Hepatocyte (in vitro differentiated cells): ENCODE measurements around the gene UVSSA. TPM values are rescaled to one million over a fixed set of nuclear protein-coding genes. Genes with fewer than 3 reads are reported as not detected.

Source experiments
- DNase-seq: peaks from one replicate; pipeline ENCODE4 v3.0.0-alpha.2; 2016; ENCODE audit warnings: low spot score
- H2AFZ ChIP-seq: fragments of 200-600 bp; sonication (generic); 2 replicates; pipeline ENCODE4 v1.6.0; 2016; ENCODE audit warnings: antibody characterized with exemption, mild to moderate bottlenecking
- H3K27ac ChIP-seq: fragments of 200-600 bp; sonication (generic); 2 replicates; pipeline ENCODE4 v1.5.1; 2016; ENCODE audit warnings: mild to moderate bottlenecking
- H3K27me3 ChIP-seq: fragments of 200-600 bp; sonication (generic); 2 replicates; pipeline ENCODE4 v1.6.1; 2016
- H3K36me3 ChIP-seq: fragments of 200-600 bp; sonication (generic); replicated peaks from 2 replicates; pipeline ENCODE4 v1.5.1; 2016; ENCODE audit warnings: low read depth; ENCODE audit not compliant: insufficient read depth
- H3K4me1 ChIP-seq: fragments of 200-600 bp; sonication (generic); 2 replicates; pipeline ENCODE4 v1.5.1; 2016; ENCODE audit warnings: mild to moderate bottlenecking, moderate library complexity; ENCODE audit not compliant: insufficient read depth
- H3K4me2 ChIP-seq: fragments of 200-600 bp; sonication (generic); 2 replicates; pipeline ENCODE4 v1.6.0; 2016
- H3K4me3 ChIP-seq: fragments of 200-600 bp; sonication (generic); 2 replicates; pipeline ENCODE4 v1.5.1; 2016; ENCODE audit warnings: mild to moderate bottlenecking
- H3K79me2 ChIP-seq: fragments of 200-600 bp; sonication (generic); 2 replicates; pipeline ENCODE4 v1.6.0; 2017; ENCODE audit warnings: mild to moderate bottlenecking
- H3K9me2 ChIP-seq: fragments of 200-600 bp; sonication (generic); replicated peaks from 2 replicates; pipeline ENCODE4 v1.6.0; 2017; ENCODE audit warnings: mild to moderate bottlenecking; ENCODE audit not compliant: insufficient read depth
- H3K9me3 ChIP-seq: fragments of 200-600 bp; sonication (generic); 2 replicates; pipeline ENCODE4 v1.5.1; 2016; ENCODE audit warnings: low read depth, mild to moderate bottlenecking
- H4K20me1 ChIP-seq: fragments of 200-600 bp; sonication (generic); 2 replicates; pipeline ENCODE4 v1.6.0; 2016; ENCODE audit warnings: mild to moderate bottlenecking; ENCODE audit not compliant: insufficient read depth, poor library complexity, severe bottlenecking
- EZH2 ChIP-seq: fragments of 200-600 bp; sonication (generic); IDR thresholded peaks from 2 replicates; pipeline ENCODE4 v1.6.1; 2016; ENCODE audit warnings: antibody characterized with exemption, mild to moderate bottlenecking, borderline replicate concordance
- EZH2phosphoT487 ChIP-seq: fragments of 200-600 bp; sonication (generic); IDR thresholded peaks from one replicate; pipeline ENCODE4 v1.6.1; 2018; ENCODE audit warnings: antibody characterized with exemption, mild to moderate bottlenecking, low read depth, moderate library complexity; ENCODE audit not compliant: unreplicated experiment, severe bottlenecking
- WGBS: methylation state at CpG from one replicate; pipeline ENCODE4 v1.1.6; 2016; ENCODE audit warnings: low lambda C conversion rate; ENCODE audit errors: missing lambda C conversion rate; 5-methylcytosine and 5-hydroxymethylcytosine counted together
- polyA plus RNA-seq: library from polyadenylated mRNA; unstranded; fragments of >200 nt; fragmentation: Nextera tagmentation; extraction: Ambion mirVana; gene quantifications from 2 replicates; pipeline ENCODE4 v1.2.1, GENCODE V29; 2016
- total RNA-seq: library from RNA; depleted of rRNA; stranded (reverse); fragments of >200 nt; gene quantifications from 2 replicates; pipeline ENCODE4 v1.2.3, GENCODE V29; 2014
- TF ChIP-seq, protein P1 (sequence below): fragments of 200-600 bp; sonication (generic); IDR thresholded peaks from 2 replicates; pipeline ENCODE4 v1.5.1; 2016; ENCODE audit warnings: antibody characterized with exemption, mild to moderate bottlenecking; ENCODE audit not compliant: poor library complexity

Gene UVSSA
- total and polyA plus RNA-seq, 2 experiments from 2014 or later, result 10.6 to 11.0 TPM

- Histone ChIP-seq H3K27ac (no peak overlapping the region), H2AFZ (no peak overlapping the region), H3K9me2 (no peaks in the 10 kb centered on the region), H3K4me3 (no peak overlapping the region), H3K27me3 (no peaks in the 10 kb centered on the region), H3K9me3 (no peaks in the 10 kb centered on the region), H3K36me3 (no peaks in the 10 kb centered on the region), H4K20me1 (no peaks in the 10 kb centered on the region), H3K4me2 (no peak overlapping the region), H3K4me1 (no peaks in the 10 kb centered on the region), H3K79me2 (no peaks in the 10 kb centered on the region)
- TF ChIP-seq, protein P1, sequence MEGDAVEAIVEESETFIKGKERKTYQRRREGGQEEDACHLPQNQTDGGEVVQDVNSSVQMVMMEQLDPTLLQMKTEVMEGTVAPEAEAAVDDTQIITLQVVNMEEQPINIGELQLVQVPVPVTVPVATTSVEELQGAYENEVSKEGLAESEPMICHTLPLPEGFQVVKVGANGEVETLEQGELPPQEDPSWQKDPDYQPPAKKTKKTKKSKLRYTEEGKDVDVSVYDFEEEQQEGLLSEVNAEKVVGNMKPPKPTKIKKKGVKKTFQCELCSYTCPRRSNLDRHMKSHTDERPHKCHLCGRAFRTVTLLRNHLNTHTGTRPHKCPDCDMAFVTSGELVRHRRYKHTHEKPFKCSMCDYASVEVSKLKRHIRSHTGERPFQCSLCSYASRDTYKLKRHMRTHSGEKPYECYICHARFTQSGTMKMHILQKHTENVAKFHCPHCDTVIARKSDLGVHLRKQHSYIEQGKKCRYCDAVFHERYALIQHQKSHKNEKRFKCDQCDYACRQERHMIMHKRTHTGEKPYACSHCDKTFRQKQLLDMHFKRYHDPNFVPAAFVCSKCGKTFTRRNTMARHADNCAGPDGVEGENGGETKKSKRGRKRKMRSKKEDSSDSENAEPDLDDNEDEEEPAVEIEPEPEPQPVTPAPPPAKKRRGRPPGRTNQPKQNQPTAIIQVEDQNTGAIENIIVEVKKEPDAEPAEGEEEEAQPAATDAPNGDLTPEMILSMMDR, result no peak
- no peak for TF ChIP-seq EZH2phosphoT487
- TF ChIP-seq EZH2, result no peak
- 92% methylated on average over 22 of the region's 24 CpGs for WGBS
- DNase-seq, result no peak
Observed at GRCh38 chr4:1368421-1369090, 21.5 kb downstream of the UVSSA start.

GRCh38 chr4:1369091-1369450 is 22.1 kb downstream of the UVSSA start:
- H3K27ac ChIP-seq, result no peak overlapping the region
- H2AFZ ChIP-seq, result no peak overlapping the region
- DNase-seq, result no peak
- WGBS, result 79% methylated on average over 13 of the region's 18 CpGs
- no peaks in the 10 kb centered on the region for H3K79me2 ChIP-seq
- H4K20me1 ChIP-seq, result no peaks in the 10 kb centered on the region
- no peaks in the 10 kb centered on the region for H3K9me2 ChIP-seq
- no peak overlapping the region for H3K4me3 ChIP-seq
- no peaks in the 10 kb centered on the region for H3K36me3 ChIP-seq
- no peaks in the 10 kb centered on the region for H3K9me3 ChIP-seq
- TF ChIP-seq, protein P1, result no peak
- TF ChIP-seq EZH2 (no peak), EZH2phosphoT487 (no peak)
- no peaks in the 10 kb centered on the region for H3K27me3 ChIP-seq
- H3K4me1 ChIP-seq, result no peaks in the 10 kb centered on the region
- H3K4me2 ChIP-seq, result no peak overlapping the region

- Histone ChIP-seq H3K27me3 (no peaks in the 10 kb centered on the region), H3K27ac (no peak overlapping the region), H3K9me3 (no peaks in the 10 kb centered on the region), H3K9me2 (no peaks in the 10 kb centered on the region), H3K79me2 (no peaks in the 10 kb centered on the region), H3K36me3 (no peaks in the 10 kb centered on the region), H4K20me1 (no peaks in the 10 kb centered on the region), H2AFZ (no peak overlapping the region), H3K4me3 (no peak overlapping the region), H3K4me2 (no peak overlapping the region), H3K4me1 (no peaks in the 10 kb centered on the region)
- no peak for DNase-seq
- TF ChIP-seq, protein P1, result no peak
- TF ChIP-seq EZH2 (no peak), EZH2phosphoT487 (no peak)
- 77% methylated on average over 22 of the region's 22 CpGs for WGBS
Observed at GRCh38 chr4:1369479-1370079, 22.6 kb downstream of the UVSSA start.
